ENCODE data around the gene VKORC1. TPM values are rescaled to one million over a fixed set of nuclear protein-coding genes. Genes with fewer than 3 reads are reported as not detected.

Gene VKORC1
- total RNA-seq, 2 experiments from 2014 or later, result 19.0 to 19.2 TPM

DNA sequence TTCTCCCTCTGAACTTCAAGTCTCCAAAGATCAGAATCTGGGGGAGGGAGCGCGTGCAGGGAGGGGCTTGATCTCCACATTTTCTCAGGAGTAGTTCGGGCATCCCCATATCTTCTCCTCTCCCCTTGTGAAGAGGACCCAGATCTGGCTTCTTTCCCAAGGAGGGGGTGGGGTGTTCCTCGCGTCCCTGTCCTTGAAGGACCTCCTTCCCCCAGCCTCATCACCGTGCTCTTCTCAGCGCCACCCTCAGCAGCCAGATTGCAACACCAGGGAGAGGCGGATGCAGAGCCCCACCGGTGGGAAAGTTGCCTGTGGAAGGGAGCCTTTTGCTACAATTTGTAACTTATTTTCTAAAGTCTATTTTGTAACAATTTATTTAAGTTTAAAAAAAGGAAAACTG lies 11.5 kb downstream of the VKORC1 start:
- H3K36me3 Mint-ChIP-seq (ENCODE audit: low read depth), result peaks cover 55% of the 10 kb centered on the region
- intact Hi-C loops (cut with DNase I, micrococcal nuclease), result no loop called here
- no peaks in the 10 kb centered on the region for H3K27me3 Mint-ChIP-seq
- no peak for TF ChIP-seq CTCF (IDR thresholded peaks at IDR 0.05)
- no peak overlapping the region for H3K27ac Mint-ChIP-seq
- H3K4me3 Mint-ChIP-seq, result no peak overlapping the region
- ATAC-seq (ENCODE audit: poor library complexity) (no peak), DNase-seq (no peak)
- Histone ChIP-seq H3K4me3 (ENCODE audit: low read length) (no peak overlapping the region), H3K27ac (ENCODE audit: low read depth in 1 of 2, low read length in 2 of 2) (no peak overlapping the region), H3K36me3 (ENCODE audit: insufficient read depth, low read length) (peaks cover 59% of the 10 kb centered on the region), H3K9me3 (ENCODE audit: control insufficient read depth in 1 of 2, insufficient read depth in 1 of 2, low read length in 2 of 2) (no peaks in the 10 kb centered on the region), H3K4me1 (ENCODE audit: insufficient read depth, low read length) (peaks cover 12% of the 10 kb centered on the region), H3K27me3 (ENCODE audit: control insufficient read depth in 1 of 2, insufficient read depth in 2 of 2, low read length in 2 of 2) (no peaks in the 10 kb centered on the region)
- H3K9me3 Mint-ChIP-seq, result no peaks in the 10 kb centered on the region
- peaks cover 8% of the 10 kb centered on the region for H3K4me1 Mint-ChIP-seq (ENCODE audit: low read depth)
- ChIA-PET POLR2A (interaction anchor here (2.0 kb wide), 1 partner anchor 9 kb away, joined by 15 read pairs; the partner anchor contains the start of genes ZNF646 and ZNF668), CTCF (no interaction called here)

DNA sequence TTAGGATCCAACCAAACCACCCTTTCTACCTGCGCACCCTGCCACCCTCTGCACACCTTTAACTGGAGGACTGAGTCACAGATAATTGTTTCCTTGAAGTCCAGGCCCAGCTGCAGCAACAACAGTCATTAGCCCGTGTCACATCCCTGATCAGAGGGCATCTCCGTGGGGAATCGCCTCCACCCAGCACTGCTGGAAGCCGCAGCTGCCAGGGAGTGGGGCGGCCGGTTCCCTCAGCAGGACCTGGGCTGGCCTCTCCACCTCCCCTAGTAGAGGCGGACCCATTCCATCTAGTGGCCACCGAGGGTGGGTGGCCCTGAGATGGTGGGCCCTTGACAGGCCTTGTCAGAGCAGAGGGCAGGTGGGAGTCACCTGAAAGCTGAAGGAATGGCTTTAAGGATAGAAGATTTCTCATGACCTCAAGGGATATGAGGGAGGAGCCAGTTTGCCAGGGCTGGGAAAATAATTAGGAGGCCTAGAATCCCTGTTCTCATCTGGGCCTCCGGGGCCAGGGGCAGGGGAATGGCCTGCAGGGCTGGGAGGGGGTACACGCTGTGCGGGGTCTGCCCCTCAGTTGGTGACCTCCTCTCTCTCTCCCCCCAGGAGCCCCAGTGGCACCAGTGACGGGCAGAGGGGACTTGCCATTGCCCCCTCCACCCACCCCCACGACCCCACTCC lies 12.1 kb downstream of the VKORC1 start:
- ATAC-seq (ENCODE audit: poor library complexity), result no peak
- H3K4me1 ChIP-seq (ENCODE audit: insufficient read depth, low read length), result peaks cover 12% of the 10 kb centered on the region
- H3K4me3 ChIP-seq (ENCODE audit: low read length), result no peak overlapping the region
- peak overlapping the region; percentile 34 for H3K27ac Mint-ChIP-seq
- peaks cover 8% of the 10 kb centered on the region for H3K4me1 Mint-ChIP-seq (ENCODE audit: low read depth)
- no peak overlapping the region for H3K4me3 Mint-ChIP-seq
- intact Hi-C loops (cut with DNase I, micrococcal nuclease), result no loop called here
- ChIA-PET POLR2A (no interaction called here), CTCF (no interaction called here)
- no peaks in the 10 kb centered on the region for H3K9me3 ChIP-seq (ENCODE audit: control insufficient read depth in 1 of 2, insufficient read depth in 1 of 2, low read length in 2 of 2)
- DNase-seq, result no peak
- no peak overlapping the region for H3K27ac ChIP-seq (ENCODE audit: low read depth in 1 of 2, low read length in 2 of 2)
- no peaks in the 10 kb centered on the region for H3K9me3 Mint-ChIP-seq
- H3K36me3 Mint-ChIP-seq (ENCODE audit: low read depth), result peaks cover 60% of the 10 kb centered on the region
- H3K27me3 ChIP-seq (ENCODE audit: control insufficient read depth in 1 of 2, insufficient read depth in 2 of 2, low read length in 2 of 2), result no peaks in the 10 kb centered on the region
- H3K27me3 Mint-ChIP-seq, result no peaks in the 10 kb centered on the region
- TF ChIP-seq CTCF (IDR thresholded peaks at IDR 0.05), result no peak
- peaks cover 63% of the 10 kb centered on the region for H3K36me3 ChIP-seq (ENCODE audit: insufficient read depth, low read length)

DNA sequence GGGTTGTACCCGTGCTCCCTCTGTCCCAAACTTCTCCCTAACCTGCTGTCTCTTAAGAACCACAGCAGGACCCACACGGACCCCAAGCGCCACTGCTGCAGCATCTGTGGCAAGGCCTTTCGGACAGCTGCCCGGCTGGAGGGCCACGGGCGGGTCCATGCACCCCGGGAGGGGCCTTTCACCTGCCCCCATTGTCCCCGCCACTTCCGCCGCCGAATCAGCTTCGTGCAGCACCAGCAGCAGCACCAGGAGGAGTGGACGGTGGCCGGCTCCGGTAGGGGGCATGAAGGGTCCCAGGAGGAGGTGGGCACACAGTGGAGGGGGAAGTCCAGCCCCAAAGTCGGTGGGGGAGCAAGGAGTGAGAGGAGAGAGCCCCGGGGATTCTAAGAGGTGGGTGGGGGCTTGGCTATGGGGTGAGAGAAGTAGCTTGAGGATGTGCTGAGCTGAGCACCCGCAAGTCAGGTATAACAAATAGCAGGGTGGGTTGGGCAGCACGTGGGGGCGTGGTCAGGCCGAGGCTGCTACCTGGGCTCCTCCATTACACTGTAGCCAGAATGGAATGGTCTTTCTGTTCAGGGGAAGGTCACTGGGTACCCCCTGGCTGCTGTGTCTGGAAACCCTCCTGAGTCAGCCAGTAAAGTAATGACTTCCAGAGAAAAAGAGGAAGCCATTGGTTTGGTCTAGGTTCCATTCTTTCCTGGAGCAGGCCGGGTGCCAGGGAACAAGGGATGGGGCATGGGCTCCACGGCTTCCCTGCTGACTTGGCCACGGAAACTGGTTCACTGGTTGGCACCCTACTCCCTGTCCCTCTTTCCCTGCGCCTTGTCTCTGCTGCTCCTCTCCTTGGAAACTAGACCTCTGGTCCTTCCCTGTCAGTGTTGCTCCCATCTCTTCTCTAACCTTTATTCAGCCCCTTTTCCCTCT lies 12.9 kb downstream of the VKORC1 start:
- Mint-ChIP-seq H3K36me3 (ENCODE audit: low read depth) (peaks cover 66% of the 10 kb centered on the region), H3K9me3 (no peaks in the 10 kb centered on the region), H3K27ac (peak overlapping the region; percentile 34), H3K27me3 (no peaks in the 10 kb centered on the region), H3K4me3 (no peak overlapping the region), H3K4me1 (ENCODE audit: low read depth) (peaks cover 8% of the 10 kb centered on the region)
- Histone ChIP-seq H3K36me3 (ENCODE audit: insufficient read depth, low read length) (peaks cover 66% of the 10 kb centered on the region), H3K27ac (ENCODE audit: low read depth in 1 of 2, low read length in 2 of 2) (no peak overlapping the region), H3K27me3 (ENCODE audit: control insufficient read depth in 1 of 2, insufficient read depth in 2 of 2, low read length in 2 of 2) (no peaks in the 10 kb centered on the region), H3K4me3 (ENCODE audit: low read length) (no peak overlapping the region), H3K4me1 (ENCODE audit: insufficient read depth, low read length) (peaks cover 15% of the 10 kb centered on the region), H3K9me3 (ENCODE audit: control insufficient read depth in 1 of 2, insufficient read depth in 1 of 2, low read length in 2 of 2) (no peaks in the 10 kb centered on the region)
- POLR2A ChIA-PET, result no interaction called here
- ATAC-seq (ENCODE audit: poor library complexity), result no peak
- CTCF ChIA-PET, result no interaction called here
- DNase-seq, result no peak
- no peak for TF ChIP-seq CTCF (IDR thresholded peaks at IDR 0.05)
- intact Hi-C loops (cut with DNase I, micrococcal nuclease), result no loop called here

Measured in CD4-positive, alpha-beta T cell (primary cell).